ENCODE data around the gene SECISBP2.
A peak's percentile ranks its signal among the peaks of the same experiment; 100 is the strongest.
"Not testable (repeated sequence)": the region's sequence is repeated elsewhere in the genome, so short reads cannot be mapped to it uniquely, and the experiment has no call there.

The SECISBP2 gene

GRCh38 chr9:89363921-89364665 is 45.8 kb downstream of the SECISBP2 start:
- H3K9me3 Mint-ChIP-seq: no peaks in the 10 kb centered on the region
- peaks cover 51% of the 10 kb centered on the region for H3K36me3 Mint-ChIP-seq
- H3K27ac Mint-ChIP-seq: peak overlapping the region; percentile 61
- DNase-seq (ENCODE audit: low spot score in 2 of 2) (no peak), ATAC-seq (no peak)
- H3K4me3 Mint-ChIP-seq: no peak overlapping the region
- peaks cover 28% of the 10 kb centered on the region for H3K4me1 Mint-ChIP-seq

- Mint-ChIP-seq H3K4me3 (no peak overlapping the region), H3K36me3 (peaks cover 43% of the 10 kb centered on the region), H3K27ac (peak overlapping the region; percentile 61), H3K4me1 (peaks cover 26% of the 10 kb centered on the region), H3K9me3 (no peaks in the 10 kb centered on the region)
- ATAC-seq: no peak
- no peak for DNase-seq (ENCODE audit: low spot score in 2 of 2)
Observed at GRCh38 chr9:89364666-89365531, 46.6 kb downstream of the SECISBP2 start.

- Mint-ChIP-seq H3K36me3 (peaks cover 37% of the 10 kb centered on the region), H3K9me3 (no peaks in the 10 kb centered on the region), H3K4me1 (peaks cover 22% of the 10 kb centered on the region), H3K4me3 (no peak overlapping the region), H3K27ac (peak overlapping the region; percentile 61)
- no peak for DNase-seq (ENCODE audit: low spot score in 2 of 2)
- ATAC-seq: no peak
Observed at GRCh38 chr9:89365532-89365912, 47.2 kb downstream of the SECISBP2 start.

- no peaks in the 10 kb centered on the region for H3K9me3 Mint-ChIP-seq
- peak overlapping the region; percentile 29 for H3K27ac Mint-ChIP-seq
- no peak overlapping the region for H3K4me3 Mint-ChIP-seq
- H3K36me3 Mint-ChIP-seq: peaks cover 25% of the 10 kb centered on the region
- ATAC-seq: peak; percentile 63
- no peak for DNase-seq (ENCODE audit: low spot score in 2 of 2)
- peaks cover 22% of the 10 kb centered on the region for H3K4me1 Mint-ChIP-seq
Observed at GRCh38 chr9:89366711-89367110, 48.4 kb downstream of the SECISBP2 start.

- no peak for DNase-seq (ENCODE audit: low spot score in 2 of 2)
- Mint-ChIP-seq H3K4me3 (no peak overlapping the region), H3K4me1 (peaks cover 24% of the 10 kb centered on the region), H3K36me3 (peaks cover 23% of the 10 kb centered on the region), H3K27ac (peak overlapping the region; percentile 29), H3K9me3 (no peaks in the 10 kb centered on the region)
- no peak for ATAC-seq
Observed at GRCh38 chr9:89367281-89367680, 49.0 kb downstream of the SECISBP2 start.

- Mint-ChIP-seq H3K27ac (no peak overlapping the region), H3K36me3 (peaks cover 27% of the 10 kb centered on the region), H3K9me3 (no peaks in the 10 kb centered on the region), H3K4me3 (no peak overlapping the region), H3K4me1 (peaks cover 30% of the 10 kb centered on the region)
- DNase-seq (ENCODE audit: low spot score in 2 of 2) (no peak), ATAC-seq (no peak)
Observed at GRCh38 chr9:89367726-89368437, 49.6 kb downstream of the SECISBP2 start.

GRCh38 chr9:89368550-89368949 is 50.2 kb downstream of the SECISBP2 start:
- no peak overlapping the region for H3K4me3 Mint-ChIP-seq
- no peak for DNase-seq (ENCODE audit: low spot score in 2 of 2)
- ATAC-seq: no peak
- peaks cover 36% of the 10 kb centered on the region for H3K4me1 Mint-ChIP-seq
- H3K36me3 Mint-ChIP-seq: peaks cover 28% of the 10 kb centered on the region
- no peaks in the 10 kb centered on the region for H3K9me3 Mint-ChIP-seq
- no peak overlapping the region for H3K27ac Mint-ChIP-seq

- ATAC-seq (no peak), DNase-seq (ENCODE audit: low spot score in 2 of 2) (no peak)
- Mint-ChIP-seq H3K27ac (no peak overlapping the region), H3K36me3 (peaks cover 31% of the 10 kb centered on the region), H3K9me3 (no peaks in the 10 kb centered on the region), H3K4me1 (peaks cover 41% of the 10 kb centered on the region), H3K4me3 (no peak overlapping the region)
Observed at GRCh38 chr9:89368978-89369377, 50.7 kb downstream of the SECISBP2 start.

GRCh38 chr9:89370593-89370992 is 52.3 kb downstream of the SECISBP2 start:
- ATAC-seq: no peak
- no peak overlapping the region for H3K27ac Mint-ChIP-seq
- DNase-seq (ENCODE audit: low spot score in 2 of 2): no peak

GRCh38 chr9:89371791-89372190 is 53.5 kb downstream of the SECISBP2 start:
- ATAC-seq; H3K4me3 Mint-ChIP-seq; DNase-seq (ENCODE audit: low spot score in 2 of 2); H3K9me3 Mint-ChIP-seq: not testable (repeated sequence)
- peaks cover 54% of the 10 kb centered on the region for H3K36me3 Mint-ChIP-seq
- H3K4me1 Mint-ChIP-seq: peaks cover 58% of the 10 kb centered on the region
- peak overlapping the region; percentile 90 for H3K27ac Mint-ChIP-seq

More at GRCh38 chr9:89370593-89370992, 52.3 kb downstream of the SECISBP2 start:
- Mint-ChIP-seq H3K36me3 (peaks cover 42% of the 10 kb centered on the region), H3K9me3 (no peaks in the 10 kb centered on the region), H3K4me1 (peaks cover 52% of the 10 kb centered on the region), H3K4me3 (no peak overlapping the region)

GRCh38 chr9:89372230-89372816 is 54.0 kb downstream of the SECISBP2 start:
- Mint-ChIP-seq H3K9me3 (no peaks in the 10 kb centered on the region), H3K4me1 (peaks cover 63% of the 10 kb centered on the region), H3K4me3 (no peak overlapping the region), H3K36me3 (peaks cover 59% of the 10 kb centered on the region), H3K27ac (peak overlapping the region; percentile 90)
- DNase-seq (ENCODE audit: low spot score in 2 of 2) (peak in 1 of 2 donors; percentile 61), ATAC-seq (peak; percentile 76)

- Mint-ChIP-seq H3K4me3 (no peak overlapping the region), H3K4me1 (peaks cover 62% of the 10 kb centered on the region), H3K27ac (peak overlapping the region; percentile 90), H3K9me3 (no peaks in the 10 kb centered on the region), H3K36me3 (peaks cover 62% of the 10 kb centered on the region)
- DNase-seq (ENCODE audit: low spot score in 2 of 2) (no peak), ATAC-seq (peak; percentile 35)
Observed at GRCh38 chr9:89372979-89373378, 54.7 kb downstream of the SECISBP2 start.

GRCh38 chr9:89374176-89374575 is 55.9 kb downstream of the SECISBP2 start:
- peaks cover 65% of the 10 kb centered on the region for H3K36me3 Mint-ChIP-seq
- ATAC-seq (no peak), DNase-seq (ENCODE audit: low spot score in 2 of 2) (no peak)
- H3K4me3 Mint-ChIP-seq: no peak overlapping the region
- H3K9me3 Mint-ChIP-seq: no peaks in the 10 kb centered on the region
- peaks cover 58% of the 10 kb centered on the region for H3K4me1 Mint-ChIP-seq
- peak overlapping the region; percentile 90 for H3K27ac Mint-ChIP-seq

- H3K27ac Mint-ChIP-seq: peak overlapping the region; percentile 90
- H3K4me1 Mint-ChIP-seq: peaks cover 59% of the 10 kb centered on the region
- no peak overlapping the region for H3K4me3 Mint-ChIP-seq
- no peak for DNase-seq (ENCODE audit: low spot score in 2 of 2)
- no peaks in the 10 kb centered on the region for H3K9me3 Mint-ChIP-seq
- H3K36me3 Mint-ChIP-seq: peaks cover 76% of the 10 kb centered on the region
- peak; percentile 51 for ATAC-seq
Observed at GRCh38 chr9:89375191-89375760, 57.0 kb downstream of the SECISBP2 start.
